Ovary (tissue), 3 donors: ENCODE data around the gene MCU.

Experiments used
- POLR2A ChIP-seq: fragments of 450-650 bp; IDR thresholded peaks from one replicate; pipeline ENCODE4 v1.6.1; 2017; ENCODE audit warnings: antibody characterized with exemption, mild to moderate bottlenecking, moderate library complexity
- TF ChIP-seq, protein P1 (sequence below), 3 donors: fragments of 450-650 bp in 2 of 3; fragments of 200-600 bp in 1 of 3; IDR thresholded peaks; one replicate each; pipeline versions ENCODE4 v1.5.1 to v1.8.0; 2016 to 2022; ENCODE audit warnings: antibody characterized with exemption in 3 of 3, mild to moderate bottlenecking in 1 of 3
- donor health status: DM: no; HTN: no; CAD: no.

DNA sequence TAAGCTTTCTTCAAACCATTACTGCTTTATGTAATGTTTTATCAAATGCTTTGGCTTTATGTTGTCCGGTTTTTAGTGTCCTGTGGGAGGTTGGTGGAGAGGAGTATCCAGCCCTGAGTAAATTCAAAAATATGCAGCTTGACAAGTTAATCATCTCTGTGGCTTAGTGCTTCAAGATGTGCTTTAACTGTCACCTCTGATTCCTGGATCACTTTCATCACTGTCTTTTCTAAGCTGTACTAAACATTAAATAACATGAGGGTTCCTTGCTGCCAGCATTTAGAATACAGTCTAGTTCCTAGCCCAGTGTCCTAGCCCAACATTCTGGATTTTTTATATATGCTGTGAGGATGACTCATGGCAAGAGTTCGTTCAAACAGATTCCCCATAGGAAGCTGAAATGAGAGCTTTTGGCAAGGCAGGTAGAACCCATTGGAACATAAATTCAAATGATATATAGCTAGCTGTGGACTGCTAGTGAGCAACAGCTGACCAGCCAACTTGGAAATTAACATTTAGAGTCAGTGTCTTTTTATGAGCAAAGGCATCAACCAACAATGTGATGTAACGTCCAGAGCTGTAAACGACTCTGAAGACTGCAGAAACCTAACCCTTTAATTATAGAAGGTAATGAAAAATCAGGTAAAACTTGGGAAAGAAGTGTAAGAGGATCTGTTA is 120.9 kb downstream of the MCU start:
- no peak for TF ChIP-seq POLR2A
- TF ChIP-seq, protein P1, sequence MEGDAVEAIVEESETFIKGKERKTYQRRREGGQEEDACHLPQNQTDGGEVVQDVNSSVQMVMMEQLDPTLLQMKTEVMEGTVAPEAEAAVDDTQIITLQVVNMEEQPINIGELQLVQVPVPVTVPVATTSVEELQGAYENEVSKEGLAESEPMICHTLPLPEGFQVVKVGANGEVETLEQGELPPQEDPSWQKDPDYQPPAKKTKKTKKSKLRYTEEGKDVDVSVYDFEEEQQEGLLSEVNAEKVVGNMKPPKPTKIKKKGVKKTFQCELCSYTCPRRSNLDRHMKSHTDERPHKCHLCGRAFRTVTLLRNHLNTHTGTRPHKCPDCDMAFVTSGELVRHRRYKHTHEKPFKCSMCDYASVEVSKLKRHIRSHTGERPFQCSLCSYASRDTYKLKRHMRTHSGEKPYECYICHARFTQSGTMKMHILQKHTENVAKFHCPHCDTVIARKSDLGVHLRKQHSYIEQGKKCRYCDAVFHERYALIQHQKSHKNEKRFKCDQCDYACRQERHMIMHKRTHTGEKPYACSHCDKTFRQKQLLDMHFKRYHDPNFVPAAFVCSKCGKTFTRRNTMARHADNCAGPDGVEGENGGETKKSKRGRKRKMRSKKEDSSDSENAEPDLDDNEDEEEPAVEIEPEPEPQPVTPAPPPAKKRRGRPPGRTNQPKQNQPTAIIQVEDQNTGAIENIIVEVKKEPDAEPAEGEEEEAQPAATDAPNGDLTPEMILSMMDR (IDR thresholded peaks at IDR 0.05) = no peak
